NCI-H524 (cell line): ENCODE data around the gene WFS1.

Source experiments
- DNase-seq, 2 experiments: peaks; one replicate each; lab custom pipeline; 2025; lab: John Stamatoyannopoulos, UW

Gene WFS1

DNA sequence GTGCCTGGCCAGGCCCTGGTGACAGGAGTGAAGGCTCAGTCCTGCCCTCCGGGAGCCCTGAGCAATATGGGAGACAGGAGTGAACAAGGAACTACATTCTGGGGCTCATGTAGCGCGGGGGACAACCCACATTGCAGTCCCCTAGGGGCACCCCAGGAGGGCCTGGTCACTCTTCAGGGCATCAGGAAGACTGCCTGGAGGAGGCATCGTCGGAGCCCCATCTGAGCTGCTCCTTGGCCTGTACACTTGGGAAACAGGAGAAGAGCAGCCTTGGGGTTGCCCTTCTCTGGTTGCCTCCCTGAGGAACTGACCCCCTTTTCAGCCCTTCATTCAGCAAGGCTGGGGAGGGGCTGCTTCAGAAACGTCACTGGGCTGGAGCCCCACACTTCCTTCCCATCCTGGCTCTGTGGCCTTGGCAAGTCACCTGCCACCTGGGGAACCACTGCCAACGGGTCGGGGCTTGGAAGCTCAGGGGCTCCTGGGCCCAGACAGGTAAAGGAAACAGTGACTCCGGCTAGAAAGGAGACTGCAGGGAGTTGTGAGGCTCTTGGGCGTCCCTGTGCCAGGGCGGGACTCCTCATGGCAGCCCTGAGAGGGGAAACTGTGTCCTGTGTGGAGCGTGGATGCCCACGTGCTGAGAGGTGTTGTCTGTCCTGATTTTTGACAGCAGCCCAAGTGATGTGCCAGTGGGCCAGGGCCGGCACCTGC lies 10.1 kb downstream of the WFS1 start:
- DNase-seq, result no peak

DNA sequence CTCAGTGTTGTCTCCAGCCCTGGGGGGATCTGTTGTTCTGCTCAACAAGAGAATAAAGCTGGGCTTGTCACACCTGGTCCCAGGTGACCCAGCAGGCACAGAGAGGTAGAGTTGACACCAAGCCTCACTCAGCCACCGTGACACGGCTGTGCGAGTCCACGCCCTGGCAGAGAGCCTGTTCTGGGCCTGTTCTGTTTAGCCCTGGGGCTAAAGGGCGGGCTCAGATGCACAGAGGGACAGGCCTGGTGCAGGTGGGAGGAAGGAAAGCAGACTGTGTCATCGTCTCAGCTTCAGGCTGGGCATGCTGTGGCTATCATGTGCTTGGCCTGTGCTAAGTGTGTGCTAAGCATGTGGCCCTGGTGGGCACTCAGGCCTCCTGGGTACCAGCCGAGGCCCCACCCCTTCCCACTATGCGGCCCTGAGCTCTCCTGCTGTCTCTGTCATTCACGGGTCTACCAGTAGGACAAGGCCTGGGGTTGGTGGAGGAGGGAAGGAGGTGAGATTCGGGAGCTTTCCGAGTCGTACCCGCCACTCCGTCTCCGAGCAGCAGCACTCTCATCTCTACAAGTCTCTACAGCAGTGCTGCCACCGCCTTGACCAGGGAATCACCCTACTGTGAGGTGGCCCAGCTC lies 10.8 kb downstream of the WFS1 start:
- DNase-seq, result no peak

- no peak for DNase-seq
Measured at GRCh38 chr4:6281436-6282313, 12.0 kb downstream of the WFS1 start.

DNA sequence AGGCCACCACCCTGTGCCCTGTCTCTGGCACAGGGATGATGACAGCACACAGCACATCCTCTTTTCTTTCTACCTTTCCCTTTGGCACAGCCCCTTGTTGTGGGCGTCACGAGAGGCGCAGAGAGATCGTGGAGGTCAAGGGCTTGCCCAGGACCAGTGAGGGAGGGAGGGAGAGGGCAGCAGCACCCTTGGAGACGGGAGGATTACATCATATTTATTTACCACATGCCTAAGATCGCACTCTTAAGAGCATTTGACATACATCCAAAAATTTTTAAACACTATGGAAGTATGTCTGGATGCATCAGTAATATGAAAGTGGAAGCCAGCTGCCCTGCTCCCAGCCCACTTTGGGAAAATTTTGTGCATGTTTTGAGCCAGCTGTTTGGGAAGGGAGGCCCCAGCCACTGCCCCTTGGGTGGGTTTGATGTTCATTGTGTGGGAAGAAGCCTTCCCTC lies 12.7 kb downstream of the WFS1 start:
- DNase-seq, result no peak

DNA sequence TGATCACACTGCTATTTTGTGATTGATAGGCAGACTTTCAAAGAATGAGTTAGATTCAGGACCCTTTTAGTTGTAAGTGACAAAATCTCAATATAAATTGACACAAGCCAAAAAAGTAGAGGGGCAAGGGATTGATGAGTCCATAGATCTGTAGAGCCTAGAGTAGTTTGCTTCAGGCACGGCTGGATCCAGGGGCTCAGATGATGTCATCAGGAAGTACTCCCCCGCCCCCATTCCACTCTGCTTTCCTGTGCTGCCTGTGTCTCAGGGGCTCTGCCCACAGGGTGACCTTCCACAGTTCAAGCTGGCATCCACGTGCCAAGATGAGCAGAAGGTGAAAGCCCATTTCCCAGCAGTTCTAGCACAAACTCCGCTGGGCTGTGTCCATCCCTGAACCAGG lies 13.6 kb downstream of the WFS1 start:
- DNase-seq, result no peak

DNA sequence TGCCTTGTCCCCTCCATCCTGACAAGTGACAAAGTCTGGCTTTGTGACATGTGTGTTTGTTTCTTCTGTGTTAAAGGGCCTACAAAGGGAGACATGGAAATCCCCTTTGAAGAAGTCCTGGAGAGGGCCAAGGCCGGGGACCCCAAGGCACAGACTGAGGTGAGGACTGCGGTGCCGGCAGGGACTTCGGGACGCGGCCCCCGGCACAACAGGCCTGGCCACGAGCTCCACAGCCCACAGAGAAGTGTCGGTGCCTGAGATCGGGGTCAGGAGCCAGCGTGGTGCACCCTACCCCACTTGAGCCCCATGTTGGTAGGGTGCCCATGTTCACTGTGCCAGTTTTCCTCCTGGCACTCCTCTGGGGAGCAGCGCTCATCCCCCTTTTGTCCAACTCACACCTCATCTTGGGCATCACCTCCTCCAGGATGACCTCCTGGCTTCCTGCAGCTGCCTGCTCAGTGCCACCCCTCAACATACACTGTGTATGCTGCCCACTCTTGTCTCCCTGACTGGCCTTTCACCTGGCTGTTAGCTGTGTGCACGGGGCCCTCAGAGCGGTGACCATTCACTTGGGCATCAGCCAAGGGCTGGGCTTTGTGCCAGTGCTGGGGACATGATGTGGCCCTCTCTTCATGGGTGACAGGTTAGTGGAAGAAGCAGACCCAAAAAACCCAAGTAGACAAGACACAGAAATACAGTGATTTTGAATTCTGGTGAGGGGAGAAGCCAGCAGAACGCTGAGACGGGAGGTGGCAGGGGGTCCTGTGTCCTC lies 17.6 kb downstream of the WFS1 start:
- no peak for DNase-seq

DNA sequence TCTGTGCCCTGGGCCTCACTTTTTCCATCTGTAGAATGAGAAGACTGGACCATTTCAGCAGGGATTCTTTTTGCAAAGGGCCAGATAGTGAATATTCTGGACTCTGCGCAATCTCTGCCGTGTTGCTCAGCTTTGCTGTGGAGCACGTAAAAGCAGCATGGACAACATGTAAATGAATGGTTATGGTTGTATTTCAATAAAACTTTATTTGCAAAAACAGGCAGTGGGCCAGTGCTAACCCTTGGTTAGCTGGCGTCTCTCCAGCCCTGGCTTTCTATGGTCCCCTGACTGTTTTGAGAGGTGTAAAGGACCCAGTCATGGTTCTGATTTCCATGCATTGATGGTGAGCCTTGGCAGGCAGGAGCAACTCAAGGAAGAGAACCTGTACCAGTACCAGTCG lies 18.7 kb downstream of the WFS1 start:
- no peak for DNase-seq

DNA sequence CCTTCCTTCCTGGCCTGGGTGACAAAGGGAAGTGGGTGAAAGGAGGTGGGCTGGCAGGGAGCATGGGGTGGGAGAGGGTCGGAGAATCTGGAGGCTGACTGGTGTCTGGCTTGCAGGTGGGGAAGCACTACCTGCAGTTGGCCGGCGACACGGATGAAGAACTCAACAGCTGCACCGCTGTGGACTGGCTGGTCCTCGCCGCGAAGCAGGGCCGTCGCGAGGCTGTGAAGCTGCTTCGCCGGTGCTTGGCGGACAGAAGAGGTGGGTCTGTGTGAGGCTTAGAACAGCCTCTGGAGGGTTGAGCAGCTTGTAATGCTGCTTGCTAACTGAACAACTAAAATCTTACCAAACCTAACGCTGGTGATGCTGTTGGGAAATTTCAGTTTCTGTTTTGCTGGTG lies 19.2 kb downstream of the WFS1 start:
- DNase-seq, result no peak

DNA sequence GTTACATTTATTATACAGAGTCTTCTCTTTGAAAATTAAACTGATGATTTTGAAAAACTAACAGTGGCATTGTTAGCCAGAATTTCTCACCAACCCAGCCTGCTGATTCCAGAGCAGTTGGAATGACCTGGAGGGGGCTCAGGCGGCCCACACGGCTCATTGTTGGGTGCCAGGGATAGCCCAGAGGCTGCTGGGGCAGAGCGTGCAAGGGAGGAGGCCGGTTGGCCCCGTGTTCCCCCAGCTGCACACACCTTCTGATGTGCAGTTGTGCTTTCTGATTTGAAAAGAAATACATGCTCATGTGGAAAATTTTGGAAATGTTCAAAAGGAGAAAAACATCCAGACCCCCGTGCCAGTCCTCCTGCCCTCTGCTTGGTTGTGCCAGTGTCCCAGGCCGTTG lies 20.6 kb downstream of the WFS1 start:
- no peak for DNase-seq

- no peak for DNase-seq
Measured at GRCh38 chr4:6290769-6291547, 21.3 kb downstream of the WFS1 start.

GRCh38 chr4:6291784-6292297 lies 22.2 kb downstream of the WFS1 start:
- DNase-seq, result no peak

DNA sequence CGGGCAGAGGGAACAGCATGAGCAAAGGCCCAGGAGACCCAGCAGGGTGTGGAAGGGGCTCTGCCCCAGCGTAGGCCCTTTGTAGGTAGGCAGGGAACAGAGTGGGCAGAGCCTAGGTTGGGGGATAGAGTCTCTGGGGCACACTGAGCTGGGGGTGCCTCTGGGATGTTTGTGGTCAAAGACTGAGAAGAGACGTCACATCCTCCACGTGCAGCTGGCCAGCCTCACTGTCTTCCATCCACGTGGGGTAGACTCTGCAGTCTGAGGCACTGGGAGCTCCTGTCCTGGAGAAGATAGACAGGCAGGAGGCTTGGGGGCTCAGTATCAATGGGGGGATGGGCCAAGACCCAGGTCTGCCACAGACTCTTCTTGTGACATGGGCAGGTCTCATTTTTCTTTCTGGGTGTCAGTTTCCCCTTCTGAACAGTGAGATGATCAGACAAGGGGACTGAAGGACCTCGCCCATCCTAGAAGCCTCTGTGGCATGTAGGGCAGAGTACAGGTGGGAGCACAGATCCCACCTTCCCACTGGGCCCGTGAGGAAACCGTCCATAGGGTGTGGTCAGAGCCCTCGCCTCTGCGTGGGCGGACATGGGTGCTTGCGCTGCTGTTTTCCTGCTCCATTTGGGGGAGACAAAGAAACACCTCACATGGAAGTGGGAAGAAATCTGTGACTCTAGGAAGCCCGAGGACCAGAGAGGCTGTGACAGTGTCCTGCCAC lies 22.9 kb downstream of the WFS1 start:
- no peak for DNase-seq

DNA sequence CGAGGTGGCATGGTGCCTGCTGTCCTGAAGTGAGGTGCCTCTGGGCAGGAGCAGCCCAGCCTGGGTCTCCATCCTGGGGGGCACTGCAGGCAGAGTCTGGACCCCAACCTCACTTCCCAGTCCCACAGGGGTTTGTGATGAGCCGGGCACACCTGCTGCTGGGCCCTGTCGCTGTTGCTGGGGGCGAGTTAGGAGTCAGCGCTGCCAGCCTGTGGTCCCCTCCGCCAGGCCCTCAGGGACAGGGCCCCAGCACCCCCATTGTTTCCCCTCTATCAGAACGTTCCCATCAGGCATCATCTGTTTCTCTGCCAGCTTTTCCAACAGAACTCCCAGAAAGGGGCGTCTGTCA lies 23.4 kb downstream of the WFS1 start:
- DNase-seq, result no peak

DNA sequence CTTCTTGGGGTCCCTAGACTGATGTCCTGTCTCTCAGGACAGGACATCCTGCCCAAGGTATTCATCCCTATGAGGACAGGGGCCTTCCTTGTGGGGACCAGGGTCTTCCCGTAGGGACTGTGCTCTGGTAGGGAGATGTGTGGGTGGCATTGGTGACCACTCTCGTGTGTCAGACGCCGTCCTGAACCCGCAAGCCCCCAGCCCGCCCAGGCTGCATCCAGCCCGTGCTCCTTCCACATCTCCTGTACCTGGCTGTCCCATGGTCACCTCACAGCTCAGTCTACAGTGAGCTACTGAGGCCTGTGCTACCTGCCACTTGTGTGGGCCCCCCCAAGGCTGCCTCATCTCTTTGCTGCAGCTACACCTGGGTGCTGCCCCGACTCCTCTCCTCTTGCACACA lies 24.0 kb downstream of the WFS1 start:
- DNase-seq, result no peak

- DNase-seq, result no peak
Measured at GRCh38 chr4:6294705-6295421, 25.2 kb downstream of the WFS1 start.

DNA sequence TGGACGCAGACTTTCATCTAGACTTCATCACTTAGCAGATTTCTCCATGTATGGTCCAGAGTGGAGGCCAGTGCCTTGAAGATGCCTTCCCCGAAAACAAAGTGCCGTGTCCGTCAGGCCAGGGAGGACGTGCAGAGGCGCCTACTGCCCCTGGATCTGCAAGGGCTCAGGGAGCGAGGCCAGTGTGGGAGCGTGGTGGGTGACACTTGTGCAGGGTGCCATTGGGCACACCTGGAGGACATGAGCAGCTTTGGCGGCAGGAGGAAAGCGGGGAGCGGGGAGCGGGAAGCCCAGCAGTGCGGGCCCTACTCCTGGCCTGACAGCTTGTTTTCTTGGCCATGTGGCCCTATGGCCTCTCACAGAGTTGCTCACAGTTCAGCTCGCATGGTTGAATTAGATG lies 25.8 kb downstream of the WFS1 start:
- DNase-seq, result no peak

DNA sequence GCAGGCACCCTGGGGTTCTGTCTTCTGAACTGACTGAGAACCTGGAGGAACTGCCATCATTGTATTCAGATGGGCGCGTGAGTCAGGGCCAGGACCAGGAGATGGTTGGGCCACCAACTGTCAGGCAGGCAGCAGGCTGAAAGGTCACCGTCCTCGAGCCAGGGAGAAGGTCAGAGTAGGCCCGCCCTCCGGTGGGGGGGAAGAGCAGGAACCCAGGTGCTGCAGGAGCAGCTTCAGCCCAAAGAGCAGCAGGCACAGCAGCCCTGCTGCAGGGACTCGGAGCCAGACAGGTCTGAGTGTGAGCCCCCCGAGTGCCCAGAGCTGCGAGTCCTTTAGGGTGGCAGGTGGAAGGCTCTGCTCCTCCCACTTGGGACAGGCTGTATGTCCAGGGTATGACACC lies 26.4 kb downstream of the WFS1 start:
- DNase-seq, result no peak

GRCh38 chr4:6297266-6297815 lies 27.7 kb downstream of the WFS1 start:
- no peak for DNase-seq

GRCh38 chr4:6298035-6298434 lies 28.4 kb downstream of the WFS1 start:
- DNase-seq, result peak in 1 of 2 experiments; percentile 67

GRCh38 chr4:6298852-6299251 lies 29.2 kb downstream of the WFS1 start:
- no peak for DNase-seq
